ENCODE data around the gene GALNT3.

The GALNT3 gene

DNA sequence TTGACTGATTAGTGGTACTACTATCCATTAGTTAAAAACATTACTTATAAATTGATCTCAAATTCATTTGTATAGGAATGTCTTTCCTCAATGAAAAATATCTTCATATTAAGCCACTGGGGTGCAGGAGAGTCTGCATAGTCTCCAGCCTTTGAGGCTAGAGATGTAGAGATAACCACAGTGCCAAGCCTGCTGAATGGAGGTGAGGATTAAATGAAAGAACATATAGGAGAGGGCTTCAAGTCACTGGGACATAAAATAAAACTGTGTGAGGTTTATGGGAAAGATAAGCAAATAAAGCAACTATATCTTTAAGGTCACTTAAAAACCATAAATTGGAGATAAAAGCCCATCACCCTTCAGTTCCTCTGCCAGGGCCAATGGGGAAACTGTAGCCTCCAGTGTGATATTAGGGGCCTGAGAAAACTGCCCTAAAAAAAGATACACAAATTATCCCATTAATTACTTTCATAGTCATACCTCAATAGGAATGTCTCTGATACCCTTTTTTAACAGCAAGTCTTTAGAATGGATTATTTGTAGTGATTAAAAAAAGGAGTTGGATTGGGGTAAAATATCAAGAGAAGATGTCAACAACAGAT is 27.6 kb downstream of the GALNT3 start:
- H2AFZ ChIP-seq (ENCODE audit: low read length): no peak overlapping the region
- H3K27ac ChIP-seq (ENCODE audit: low read depth, low read length, poor library complexity, severe bottlenecking): no peak overlapping the region
- H4K20me1 ChIP-seq (ENCODE audit: insufficient read depth, low read length): no peaks in the 10 kb centered on the region
- H3F3A ChIP-seq (ENCODE audit: insufficient read depth, low read length): no peaks in the 10 kb centered on the region
- H3K36me3 ChIP-seq (ENCODE audit: insufficient read depth, low read length): no peaks in the 10 kb centered on the region
- no peak overlapping the region for H3K9ac ChIP-seq (ENCODE audit: low read length)
- H3K4me1 ChIP-seq (ENCODE audit: insufficient read depth, low read length, severe bottlenecking): no peaks in the 10 kb centered on the region
- no peaks in the 10 kb centered on the region for H3K9me3 ChIP-seq (ENCODE audit: low read length)
- TF ChIP-seq, protein P1, sequence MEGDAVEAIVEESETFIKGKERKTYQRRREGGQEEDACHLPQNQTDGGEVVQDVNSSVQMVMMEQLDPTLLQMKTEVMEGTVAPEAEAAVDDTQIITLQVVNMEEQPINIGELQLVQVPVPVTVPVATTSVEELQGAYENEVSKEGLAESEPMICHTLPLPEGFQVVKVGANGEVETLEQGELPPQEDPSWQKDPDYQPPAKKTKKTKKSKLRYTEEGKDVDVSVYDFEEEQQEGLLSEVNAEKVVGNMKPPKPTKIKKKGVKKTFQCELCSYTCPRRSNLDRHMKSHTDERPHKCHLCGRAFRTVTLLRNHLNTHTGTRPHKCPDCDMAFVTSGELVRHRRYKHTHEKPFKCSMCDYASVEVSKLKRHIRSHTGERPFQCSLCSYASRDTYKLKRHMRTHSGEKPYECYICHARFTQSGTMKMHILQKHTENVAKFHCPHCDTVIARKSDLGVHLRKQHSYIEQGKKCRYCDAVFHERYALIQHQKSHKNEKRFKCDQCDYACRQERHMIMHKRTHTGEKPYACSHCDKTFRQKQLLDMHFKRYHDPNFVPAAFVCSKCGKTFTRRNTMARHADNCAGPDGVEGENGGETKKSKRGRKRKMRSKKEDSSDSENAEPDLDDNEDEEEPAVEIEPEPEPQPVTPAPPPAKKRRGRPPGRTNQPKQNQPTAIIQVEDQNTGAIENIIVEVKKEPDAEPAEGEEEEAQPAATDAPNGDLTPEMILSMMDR (IDR thresholded peaks at IDR 0.05; ENCODE audit: low read length): no peak
- no peak for TF ChIP-seq EZH2 (IDR thresholded peaks at IDR 0.05; ENCODE audit: borderline replicate concordance, low read length)
- H3K9me2 ChIP-seq (ENCODE audit: low read depth, low read length): no peaks in the 10 kb centered on the region
- H3K27me3 ChIP-seq (ENCODE audit: insufficient read depth, low read length): no peaks in the 10 kb centered on the region
- no peaks in the 10 kb centered on the region for H3K79me2 ChIP-seq (ENCODE audit: insufficient read depth, low read length)
- H3K4me2 ChIP-seq (ENCODE audit: low read length): no peak overlapping the region
- H3K4me3 ChIP-seq (ENCODE audit: low read depth, low read length, poor library complexity, severe bottlenecking): no peak overlapping the region

DNA sequence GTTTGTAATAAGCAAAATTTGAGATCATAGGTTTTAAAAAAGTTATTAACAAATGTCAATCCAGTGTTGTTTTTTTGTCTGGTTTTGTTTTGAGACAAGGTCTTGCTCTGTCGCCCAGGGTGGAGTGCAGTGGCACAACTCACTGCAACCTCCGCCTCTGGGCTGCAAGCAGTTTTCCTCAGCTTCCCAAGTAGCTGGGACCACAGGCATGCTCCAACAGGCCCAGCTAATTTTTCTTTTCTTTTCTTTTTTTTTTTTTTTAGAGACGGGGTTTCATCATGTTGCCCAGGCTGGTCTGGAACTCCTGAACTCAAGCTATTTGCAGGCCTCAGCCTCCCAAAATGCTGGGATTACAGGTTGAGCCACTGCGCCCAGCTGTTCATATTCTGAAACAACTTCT is 31.3 kb downstream of the GALNT3 start:
- H3K9me3 ChIP-seq (ENCODE audit: low read length): no peaks in the 10 kb centered on the region
- TF ChIP-seq EZH2 (IDR thresholded peaks at IDR 0.05; ENCODE audit: borderline replicate concordance, low read length): no peak
- TF ChIP-seq, protein P1 (IDR thresholded peaks at IDR 0.05; ENCODE audit: low read length): no peak
- H3K9me2 ChIP-seq (ENCODE audit: low read depth, low read length): no peaks in the 10 kb centered on the region
- no peak overlapping the region for H3K4me2 ChIP-seq (ENCODE audit: low read length)
- H3K4me1 ChIP-seq (ENCODE audit: insufficient read depth, low read length, severe bottlenecking): no peaks in the 10 kb centered on the region
- no peaks in the 10 kb centered on the region for H3K36me3 ChIP-seq (ENCODE audit: insufficient read depth, low read length)
- no peaks in the 10 kb centered on the region for H4K20me1 ChIP-seq (ENCODE audit: insufficient read depth, low read length)
- H3K4me3 ChIP-seq (ENCODE audit: low read depth, low read length, poor library complexity, severe bottlenecking): no peak overlapping the region
- no peaks in the 10 kb centered on the region for H3K27me3 ChIP-seq (ENCODE audit: insufficient read depth, low read length)
- H2AFZ ChIP-seq (ENCODE audit: low read length): no peak overlapping the region
- H3K27ac ChIP-seq (ENCODE audit: low read depth, low read length, poor library complexity, severe bottlenecking): no peak overlapping the region
- H3F3A ChIP-seq (ENCODE audit: insufficient read depth, low read length): no peaks in the 10 kb centered on the region
- H3K9ac ChIP-seq (ENCODE audit: low read length): no peak overlapping the region
- H3K79me2 ChIP-seq (ENCODE audit: insufficient read depth, low read length): no peaks in the 10 kb centered on the region

DNA sequence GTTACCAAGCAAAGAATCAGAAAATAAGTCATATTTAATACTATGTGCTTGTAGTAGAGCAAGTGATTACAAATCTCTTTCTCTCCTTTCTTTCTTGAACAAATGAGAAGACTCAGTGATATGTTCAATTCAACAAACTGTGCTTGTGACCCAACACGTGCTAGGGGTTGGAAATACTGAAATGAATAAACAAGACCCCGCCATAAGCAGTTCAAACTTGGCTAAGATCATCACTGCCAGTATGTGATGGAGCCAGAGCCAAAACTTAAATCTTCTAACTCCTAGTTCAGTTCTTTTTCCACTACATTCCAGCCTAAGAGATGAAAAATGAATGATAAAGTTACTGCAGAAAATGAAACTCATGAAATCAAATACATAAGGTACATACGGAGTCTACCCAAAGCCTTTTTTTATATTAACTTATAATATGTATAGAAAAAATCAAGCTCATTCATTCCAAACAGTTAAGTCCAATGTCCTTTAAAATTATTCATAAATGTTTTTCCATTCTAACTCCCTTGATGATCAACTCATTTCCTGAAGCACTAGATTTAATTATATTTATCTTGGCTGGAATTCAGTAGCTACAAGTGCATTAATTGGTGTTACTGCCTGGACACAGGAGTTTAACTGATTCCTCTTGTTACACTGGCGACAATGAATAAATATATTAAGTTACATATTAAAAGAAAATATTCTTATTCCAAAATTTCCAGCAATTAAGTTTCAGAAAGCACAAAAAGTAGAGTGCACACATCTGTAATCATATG is 36.0 kb downstream of the GALNT3 start:
- TF ChIP-seq EZH2 (IDR thresholded peaks at IDR 0.05; ENCODE audit: borderline replicate concordance, low read length): no peak
- TF ChIP-seq, protein P1 (IDR thresholded peaks at IDR 0.05; ENCODE audit: low read length): no peak
- Histone ChIP-seq H3K79me2 (ENCODE audit: insufficient read depth, low read length) (no peaks in the 10 kb centered on the region), H3K4me3 (ENCODE audit: low read depth, low read length, poor library complexity, severe bottlenecking) (no peak overlapping the region), H3F3A (ENCODE audit: insufficient read depth, low read length) (no peaks in the 10 kb centered on the region), H3K27me3 (ENCODE audit: insufficient read depth, low read length) (no peaks in the 10 kb centered on the region), H3K4me1 (ENCODE audit: insufficient read depth, low read length, severe bottlenecking) (no peaks in the 10 kb centered on the region), H3K27ac (ENCODE audit: low read depth, low read length, poor library complexity, severe bottlenecking) (no peak overlapping the region), H4K20me1 (ENCODE audit: insufficient read depth, low read length) (no peaks in the 10 kb centered on the region), H2AFZ (ENCODE audit: low read length) (no peak overlapping the region), H3K4me2 (ENCODE audit: low read length) (no peak overlapping the region), H3K9me3 (ENCODE audit: low read length) (no peaks in the 10 kb centered on the region), H3K9me2 (ENCODE audit: low read depth, low read length) (no peaks in the 10 kb centered on the region), H3K36me3 (ENCODE audit: insufficient read depth, low read length) (no peaks in the 10 kb centered on the region), H3K9ac (ENCODE audit: low read length) (no peak overlapping the region)

Data from OCI-LY1 (cell line).